CD4-positive, alpha-beta memory T cell (primary cell): ENCODE data around the gene EMID1. TPM values are rescaled to one million over a fixed set of nuclear protein-coding genes. Genes with fewer than 3 reads are reported as not detected.
A peak's percentile ranks its signal among the peaks of the same experiment; 100 is the strongest.

Source experiments
- CTCF ChIA-PET: fragments of 350-600 bp; sonication (Branson Sonifier 250); formaldehyde crosslinking; loops from one replicate; lab custom pipeline; 2021; ENCODE audit warnings: inconsistent platforms; ENCODE audit not compliant: partially characterized antibody; lab: Charles Lee
- POLR2A ChIA-PET: fragments of 350-600 bp; sonication (Branson Sonifier 250); formaldehyde crosslinking; loops from one replicate; lab custom pipeline; 2021; ENCODE audit not compliant: partially characterized antibody; lab: Charles Lee
- DNase-seq, 5 donors: peaks; one replicate each; pipeline versions ENCODE4 v3.0.0 to v3.0.0-alpha.2; 2020 to 2022; ENCODE audit warnings: mixed read lengths in 1 of 5
- H3K27ac ChIP-seq: one replicate; pipeline ENCODE4 v1.7.0; 2013; ENCODE audit warnings: low read depth, low read length
- H3K27me3 ChIP-seq: 2 replicates; pipeline ENCODE4 v1.7.0; 2013; ENCODE audit warnings: mild to moderate bottlenecking, low read length, moderate library complexity; ENCODE audit not compliant: insufficient read depth
- H3K36me3 ChIP-seq: 2 replicates; pipeline ENCODE4 v1.7.0; 2013; ENCODE audit warnings: mild to moderate bottlenecking, low read length, moderate library complexity; ENCODE audit not compliant: insufficient read depth
- H3K4me1 ChIP-seq: 2 replicates; pipeline ENCODE4 v1.7.0; 2013; ENCODE audit warnings: mild to moderate bottlenecking, low read length, moderate library complexity; ENCODE audit not compliant: insufficient read depth
- H3K4me3 ChIP-seq, 2 donors: one replicate each; pipeline ENCODE4 v1.7.0; 2013; ENCODE audit warnings: low read length in 2 of 2, mild to moderate bottlenecking in 1 of 2
- H3K9me3 ChIP-seq, 2 donors: one replicate each; pipeline ENCODE4 v1.7.0; 2013; ENCODE audit warnings: low read length in 2 of 2, control low read depth in 1 of 2; ENCODE audit not compliant: control insufficient read depth in 1 of 2
- H3K27ac Mint-ChIP-seq, 7 donors: one replicate each; pipeline ENCODE4 v1.8.0; 2020 to 2021; ENCODE audit warnings: mixed read lengths in 7 of 7, mild to moderate bottlenecking in 6 of 7, inconsistent platforms in 3 of 7, moderate library complexity in 3 of 7
- H3K27me3 Mint-ChIP-seq, 2 donors: one replicate each; pipeline ENCODE4 v1.8.0; 2020 to 2021; ENCODE audit warnings: mixed read lengths in 2 of 2
- H3K36me3 Mint-ChIP-seq, 2 donors: one replicate each; pipeline ENCODE4 v1.8.0; 2020 to 2021; ENCODE audit warnings: mixed read lengths in 2 of 2, inconsistent platforms in 1 of 2, mild to moderate bottlenecking in 1 of 2
- H3K4me1 Mint-ChIP-seq, 4 donors: one replicate each; pipeline ENCODE4 v1.8.0; 2020 to 2021; ENCODE audit warnings: mixed read lengths in 4 of 4, mild to moderate bottlenecking in 1 of 4
- H3K4me3 Mint-ChIP-seq, 8 donors: one replicate each; pipeline ENCODE4 v1.8.0; 2020 to 2021; ENCODE audit warnings: mixed read lengths in 8 of 8, mild to moderate bottlenecking in 7 of 8, moderate library complexity in 6 of 8, inconsistent platforms in 3 of 8
- H3K9me3 Mint-ChIP-seq, 8 donors: one replicate each; pipeline ENCODE4 v1.8.0; 2020 to 2021; ENCODE audit warnings: mixed read lengths in 8 of 8, mild to moderate bottlenecking in 5 of 8, inconsistent platforms in 3 of 8, moderate library complexity in 1 of 8
- intact Hi-C: fragments of 100-400 bp; cut with micrococcal nuclease; formaldehyde crosslinking; loops from one replicate; pipeline ENCODE4 v1.15.1; 2023
- polyA plus RNA-seq, 2 donors: library from polyadenylated mRNA; unstranded; fragments of 300-500 nt; fragmentation: Illumina TruSeq; gene quantifications; one replicate each; pipeline ENCODE4 v1.2.3, GENCODE V29; 2021
- total RNA-seq, 2 experiments: library from RNA; stranded (reverse); gene quantifications; one replicate each; pipeline ENCODE4 v1.2.3, GENCODE V29; 2021

EMID1 gene
- total and polyA plus RNA-seq, 4 experiments from 2014 or later: 0.11 TPM; not detected in 3

- Histone ChIP-seq H3K4me1 (peaks cover 34% of the 10 kb centered on the region), H3K27ac (no peak overlapping the region), H3K9me3 (no peaks in the 10 kb centered on the region), H3K27me3 (no peaks in the 10 kb centered on the region), H3K4me3 (no peak overlapping the region), H3K36me3 (no peaks in the 10 kb centered on the region)
- POLR2A ChIA-PET: no interaction called here
- no peak for DNase-seq
- peak overlapping the region in 3 of 8 donors; percentile 12 to 51 (median 32) for H3K4me3 Mint-ChIP-seq
- H3K27ac Mint-ChIP-seq: no peak overlapping the region
- intact Hi-C loops: loop anchor here (5.0 kb wide), 1 partner anchor 336 kb away; the partner anchor contains the start of gene NF2
- H3K36me3 Mint-ChIP-seq: peaks cover 8 to 27% of the 10 kb centered on the region in 2 donors
- no peaks in the 10 kb centered on the region for H3K27me3 Mint-ChIP-seq
- CTCF ChIA-PET: no interaction called here
- H3K9me3 Mint-ChIP-seq: peaks cover 0 to 3% (median 0%) of the 10 kb centered on the region in 8 donors
- peaks cover 22 to 43% (median 29%) of the 10 kb centered on the region in 4 donors for H3K4me1 Mint-ChIP-seq
These were observed 60.2 kb downstream of the EMID1 start for GRCh38 chr22:29265929-29266328.

GRCh38 chr22:29266564-29267461 is 61.1 kb downstream of the EMID1 start:
- H3K4me3 ChIP-seq: peak overlapping the region; percentile 78 to 79
- H3K27ac ChIP-seq: peak overlapping the region; percentile 99
- DNase-seq: no peak
- H3K27me3 Mint-ChIP-seq: no peaks in the 10 kb centered on the region
- H3K4me3 Mint-ChIP-seq: peak overlapping the region; percentile 87 to 99 (median 96)
- H3K27me3 ChIP-seq: no peaks in the 10 kb centered on the region
- POLR2A ChIA-PET: interaction anchor here (0.7 to 1.9 kb wide), 6 partner anchors 13 to 467 kb away, joined by 3 to 7 read pairs (median 5); partner anchors contain the start of genes GAS2L1 and XBP1
- no peaks in the 10 kb centered on the region for H3K9me3 ChIP-seq
- peaks cover 14 to 35% of the 10 kb centered on the region in 2 donors for H3K36me3 Mint-ChIP-seq
- CTCF ChIA-PET: interaction anchor here (0.6 to 1.4 kb wide), 3 partner anchors 21 to 439 kb away, joined by 3 to 5 read pairs (median 5); no protein-coding TSS in a partner anchor
- peak overlapping the region; percentile 29 to 98 (median 77) for H3K27ac Mint-ChIP-seq
- peaks cover 5% of the 10 kb centered on the region for H3K36me3 ChIP-seq
- peaks cover 0 to 3% (median 0%) of the 10 kb centered on the region in 8 donors for H3K9me3 Mint-ChIP-seq
- H3K4me1 ChIP-seq: peaks cover 43% of the 10 kb centered on the region
- intact Hi-C loops: loop anchor here (5.0 kb wide), 1 partner anchor 335 kb away; the partner anchor contains the start of gene NF2
- H3K4me1 Mint-ChIP-seq: peaks cover 27 to 52% (median 36%) of the 10 kb centered on the region in 4 donors

- peaks cover 20 to 41% of the 10 kb centered on the region in 2 donors for H3K36me3 Mint-ChIP-seq
- peak overlapping the region; percentile 99 for H3K27ac ChIP-seq
- peaks cover 0 to 3% (median 0%) of the 10 kb centered on the region in 8 donors for H3K9me3 Mint-ChIP-seq
- H3K36me3 ChIP-seq: peaks cover 12% of the 10 kb centered on the region
- H3K4me1 Mint-ChIP-seq: peaks cover 33 to 58% (median 43%) of the 10 kb centered on the region in 4 donors
- H3K9me3 ChIP-seq: no peaks in the 10 kb centered on the region
- H3K4me1 ChIP-seq: peaks cover 50% of the 10 kb centered on the region
- peak overlapping the region; percentile 91 to 99 (median 98) for H3K4me3 Mint-ChIP-seq
- POLR2A ChIA-PET: interaction anchor here (0.7 to 1.9 kb wide), 6 partner anchors 13 to 467 kb away, joined by 3 to 7 read pairs (median 5); partner anchors contain the start of genes GAS2L1 and XBP1
- CTCF ChIA-PET: interaction anchor here (0.7 to 1.4 kb wide), 2 partner anchors 20 to 22 kb away, joined by 5 read pairs; no protein-coding TSS in a partner anchor
- H3K27me3 Mint-ChIP-seq: no peaks in the 10 kb centered on the region
- no peaks in the 10 kb centered on the region for H3K27me3 ChIP-seq
- peak overlapping the region; percentile 64 to 100 (median 99) for H3K27ac Mint-ChIP-seq
- peak overlapping the region; percentile 78 to 79 for H3K4me3 ChIP-seq
- DNase-seq: no peak
- intact Hi-C loops: loop anchor here (5.0 kb wide), 1 partner anchor 335 kb away; the partner anchor contains the start of gene NF2
These were observed 61.8 kb downstream of the EMID1 start for GRCh38 chr22:29267462-29267857.

GRCh38 chr22:29267858-29268510 is 62.3 kb downstream of the EMID1 start, which contains the start of the genes EWSR1 and RHBDD3:
Gene EWSR1, plus strand, starts transcription at chr22:29268268. Its CDS starts 69 bp downstream, at chr22:29268337.
Gene RHBDD3, minus strand, starts transcription at chr22:29267981. Its CDS starts 2,355 bp downstream, at chr22:29265626.
- no peaks in the 10 kb centered on the region for H3K27me3 Mint-ChIP-seq
- peak within 1 kb of the TSS; percentile 78 to 79 for H3K4me3 ChIP-seq
- POLR2A ChIA-PET: interaction anchor here (0.7 to 1.9 kb wide), 8 partner anchors 9 to 468 kb away, joined by 3 to 7 read pairs (median 5); partner anchors contain the start of genes GAS2L1, NF2 and XBP1
- H3K27ac Mint-ChIP-seq: peak within 1 kb of the TSS; percentile 97 to 100 (median 99)
- no peaks in the 10 kb centered on the region for H3K9me3 ChIP-seq
- peaks cover 55% of the 10 kb centered on the region for H3K4me1 ChIP-seq
- peak; percentile 95 to 100 (median 96) for DNase-seq
- CTCF ChIA-PET: interaction anchor here (0.7 to 1.4 kb wide), 2 partner anchors 20 to 22 kb away, joined by 5 read pairs; no protein-coding TSS in a partner anchor
- H3K36me3 Mint-ChIP-seq: peaks cover 24 to 47% of the 10 kb centered on the region in 2 donors
- H3K36me3 ChIP-seq: peaks cover 17% of the 10 kb centered on the region
- H3K4me1 Mint-ChIP-seq: peaks cover 38 to 63% (median 48%) of the 10 kb centered on the region in 4 donors
- intact Hi-C loops: loop anchor here (2.0 to 5.0 kb wide), 4 partner anchors 334 to 1349 kb away; partner anchors contain the start of genes CHEK2, MTFP1, NF2 and PITPNB
- no peaks in the 10 kb centered on the region for H3K27me3 ChIP-seq
- peaks cover 0 to 3% (median 0%) of the 10 kb centered on the region in 8 donors for H3K9me3 Mint-ChIP-seq
- peak within 1 kb of the TSS; percentile 99 for H3K27ac ChIP-seq
- peak within 1 kb of the TSS; percentile 91 to 99 (median 98) for H3K4me3 Mint-ChIP-seq

GRCh38 chr22:29268511-29269229 is 63.0 kb downstream of the EMID1 start:
- H3K4me3 ChIP-seq: peak overlapping the region; percentile 78 to 79
- peaks cover 24% of the 10 kb centered on the region for H3K36me3 ChIP-seq
- POLR2A ChIA-PET: interaction anchor here (0.7 to 1.9 kb wide), 4 partner anchors 9 to 336 kb away, joined by 3 to 7 read pairs (median 5); partner anchors contain the start of gene NF2
- peaks cover 62% of the 10 kb centered on the region for H3K4me1 ChIP-seq
- CTCF ChIA-PET: no interaction called here
- intact Hi-C loops: loop anchor here (2.0 to 5.0 kb wide), 4 partner anchors 334 to 1350 kb away; partner anchors contain the start of genes CHEK2, MTFP1, NF2 and PITPNB
- H3K27me3 Mint-ChIP-seq: no peaks in the 10 kb centered on the region
- peak in 4 of 5 donors; percentile 38 to 65 (median 40) for DNase-seq
- peaks cover 44 to 70% (median 54%) of the 10 kb centered on the region in 4 donors for H3K4me1 Mint-ChIP-seq
- peak overlapping the region; percentile 91 to 99 (median 98) for H3K4me3 Mint-ChIP-seq
- H3K27ac ChIP-seq: peak overlapping the region; percentile 99
- H3K27ac Mint-ChIP-seq: peak overlapping the region; percentile 97 to 100 (median 99)
- H3K9me3 Mint-ChIP-seq: peaks cover 0 to 3% (median 0%) of the 10 kb centered on the region in 8 donors
- H3K36me3 Mint-ChIP-seq: peaks cover 30 to 54% of the 10 kb centered on the region in 2 donors
- no peaks in the 10 kb centered on the region for H3K9me3 ChIP-seq
- H3K27me3 ChIP-seq: no peaks in the 10 kb centered on the region

GRCh38 chr22:29269230-29269604 is 63.5 kb downstream of the EMID1 start:
- H3K4me1 ChIP-seq: peaks cover 67% of the 10 kb centered on the region
- no peaks in the 10 kb centered on the region for H3K27me3 ChIP-seq
- H3K9me3 ChIP-seq: no peaks in the 10 kb centered on the region
- intact Hi-C loops: loop anchor here (2.0 to 5.0 kb wide), 4 partner anchors 333 to 1350 kb away; partner anchors contain the start of genes CHEK2, MTFP1, NF2 and PITPNB
- peaks cover 0 to 3% (median 0%) of the 10 kb centered on the region in 8 donors for H3K9me3 Mint-ChIP-seq
- H3K27me3 Mint-ChIP-seq: no peaks in the 10 kb centered on the region
- H3K36me3 Mint-ChIP-seq: peaks cover 35 to 59% of the 10 kb centered on the region in 2 donors
- H3K27ac ChIP-seq: peak overlapping the region; percentile 99
- peaks cover 48 to 76% (median 58%) of the 10 kb centered on the region in 4 donors for H3K4me1 Mint-ChIP-seq
- H3K4me3 ChIP-seq: peak overlapping the region; percentile 78 to 79
- peak overlapping the region; percentile 91 to 99 (median 98) for H3K4me3 Mint-ChIP-seq
- ChIA-PET CTCF (no interaction called here), POLR2A (no interaction called here)
- H3K36me3 ChIP-seq: peaks cover 29% of the 10 kb centered on the region
- peak overlapping the region; percentile 91 to 98 (median 95) for H3K27ac Mint-ChIP-seq
- DNase-seq: no peak
